ENCODE results near the gene DGKG.

GRCh38 chr3:186275436-186275835 lies 86.6 kb downstream of the DGKG start:
- no peak for TF ChIP-seq CTCF (conservative IDR thresholded peaks at IDR 0.05; ENCODE audit: low read depth, low read length)
- no peak for TF ChIP-seq EZH2 (IDR thresholded peaks at IDR 0.05; ENCODE audit: borderline replicate concordance, low read depth, low read length, poor library complexity, severe bottlenecking)

Data from A673 (cell line).